PC-3 (cell line): ENCODE data around the gene DCAF12.
"Not testable (repeated sequence)": the region's sequence is repeated elsewhere in the genome, so short reads cannot be mapped to it uniquely, and the experiment has no call there.

Experiments
- EZH2 ChIP-seq: fragments of 300-600 bp; sonication (generic); IDR thresholded peaks from one replicate; pipeline ENCODE4 v1.6.1; 2017; ENCODE audit warnings: antibody characterized with exemption, mild to moderate bottlenecking, low read length; ENCODE audit not compliant: unreplicated experiment
- TF ChIP-seq, protein P1 (sequence below): fragments of 300-600 bp; sonication (generic); conservative IDR thresholded peaks from 2 replicates; pipeline ENCODE4 v1.5.1; 2017; ENCODE audit warnings: antibody characterized with exemption, low read depth, mild to moderate bottlenecking, low read length

- TF ChIP-seq, protein P1, sequence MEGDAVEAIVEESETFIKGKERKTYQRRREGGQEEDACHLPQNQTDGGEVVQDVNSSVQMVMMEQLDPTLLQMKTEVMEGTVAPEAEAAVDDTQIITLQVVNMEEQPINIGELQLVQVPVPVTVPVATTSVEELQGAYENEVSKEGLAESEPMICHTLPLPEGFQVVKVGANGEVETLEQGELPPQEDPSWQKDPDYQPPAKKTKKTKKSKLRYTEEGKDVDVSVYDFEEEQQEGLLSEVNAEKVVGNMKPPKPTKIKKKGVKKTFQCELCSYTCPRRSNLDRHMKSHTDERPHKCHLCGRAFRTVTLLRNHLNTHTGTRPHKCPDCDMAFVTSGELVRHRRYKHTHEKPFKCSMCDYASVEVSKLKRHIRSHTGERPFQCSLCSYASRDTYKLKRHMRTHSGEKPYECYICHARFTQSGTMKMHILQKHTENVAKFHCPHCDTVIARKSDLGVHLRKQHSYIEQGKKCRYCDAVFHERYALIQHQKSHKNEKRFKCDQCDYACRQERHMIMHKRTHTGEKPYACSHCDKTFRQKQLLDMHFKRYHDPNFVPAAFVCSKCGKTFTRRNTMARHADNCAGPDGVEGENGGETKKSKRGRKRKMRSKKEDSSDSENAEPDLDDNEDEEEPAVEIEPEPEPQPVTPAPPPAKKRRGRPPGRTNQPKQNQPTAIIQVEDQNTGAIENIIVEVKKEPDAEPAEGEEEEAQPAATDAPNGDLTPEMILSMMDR, result not testable (repeated sequence)
- TF ChIP-seq EZH2, result not testable (repeated sequence)
Observed at GRCh38 chr9:34038851-34039250, 87.6 kb downstream of the DCAF12 start.
